Stimulated activated CD4-positive, alpha-beta T cell treated with anti-CD3 and anti-CD28 coated beads, Interleukin-15, amount 100 ng/mL, for 48 hours (primary cell): ENCODE results near the gene PCSK5.
"Not testable (repeated sequence)": the region's sequence is repeated elsewhere in the genome, so short reads cannot be mapped to it uniquely, and the experiment has no call there.

Experiments used
- DNase-seq, 2 donors: peaks; one replicate each; pipeline ENCODE4 v3.0.0-alpha.2; 2020; ENCODE audit warnings: low read depth in 2 of 2

The PCSK5 gene

GRCh38 chr9:76358628-76359280 is 468.3 kb downstream of the PCSK5 start:
- no peak for DNase-seq

DNA sequence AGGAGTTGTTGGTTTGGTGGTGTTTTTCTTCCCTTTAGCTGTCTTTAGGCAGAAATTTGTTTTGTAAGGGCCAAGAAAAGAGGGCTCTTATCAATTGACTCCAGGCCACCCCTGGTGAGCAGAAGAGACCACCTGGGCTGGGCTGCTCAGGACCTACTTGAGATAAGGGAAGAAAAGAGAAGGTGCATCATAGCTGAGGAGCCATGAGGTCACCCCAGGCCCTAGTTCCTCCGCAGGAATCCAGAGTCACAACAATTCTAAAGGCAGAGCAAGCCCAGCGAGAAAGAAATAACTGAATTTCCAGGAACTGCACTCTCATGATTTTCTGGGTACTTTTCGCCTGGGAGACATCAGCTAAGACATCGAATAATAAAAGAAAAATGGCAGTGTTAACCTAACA is 468.9 kb downstream of the PCSK5 start:
- DNase-seq, result no peak

DNA sequence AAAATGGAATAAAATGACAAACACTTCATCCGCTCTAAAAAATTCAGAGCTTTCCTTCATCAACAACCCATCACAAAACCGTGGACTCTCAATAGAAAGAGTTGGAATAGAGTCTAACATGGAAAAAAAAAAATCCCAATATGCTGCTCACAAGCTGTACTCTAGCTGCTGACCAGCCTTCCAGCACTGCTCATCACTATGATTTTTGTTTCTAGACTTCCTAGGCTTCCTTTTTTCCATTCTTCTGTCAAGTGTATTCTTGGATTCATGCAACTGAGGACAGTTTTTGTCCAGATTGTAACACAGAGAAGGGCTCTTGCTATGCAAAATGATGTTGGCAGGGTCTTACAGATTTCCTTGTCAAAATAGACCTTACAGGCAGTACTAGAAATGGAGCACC is 469.3 kb downstream of the PCSK5 start:
- no peak for DNase-seq

DNA sequence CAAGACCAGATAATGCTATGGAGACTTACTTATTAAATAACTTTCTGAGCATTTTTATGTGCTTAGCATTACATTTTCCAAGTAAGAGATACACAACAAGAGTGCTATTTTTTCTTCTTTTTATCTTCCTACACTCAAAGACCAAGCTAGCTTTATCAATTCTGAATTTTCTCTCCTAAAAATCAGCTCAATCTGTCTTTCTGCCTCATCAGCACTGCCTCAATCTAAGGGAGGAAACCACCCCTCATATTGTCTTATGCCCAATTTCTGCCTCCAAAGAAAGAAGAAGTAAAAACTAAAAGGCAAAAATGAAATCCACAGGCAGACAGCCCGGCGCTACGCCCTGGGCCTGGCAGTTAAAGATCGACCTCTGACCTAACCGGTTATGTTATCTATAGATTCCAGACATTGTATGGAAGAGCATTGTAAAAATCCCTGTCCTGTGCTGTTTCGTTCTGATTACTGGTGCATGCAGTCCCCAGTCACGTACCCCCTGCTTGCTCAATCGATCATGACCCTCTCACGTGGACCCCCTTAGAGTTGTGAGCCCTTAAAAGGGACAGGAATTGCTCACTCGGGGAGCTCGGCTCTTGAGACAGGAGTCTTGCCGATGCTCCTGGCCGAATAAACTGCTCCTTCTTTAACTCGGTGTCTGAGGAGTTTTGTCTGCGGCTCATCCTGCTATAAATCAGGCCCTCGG is 472.0 kb downstream of the PCSK5 start:
- DNase-seq, result not testable (repeated sequence)

DNA sequence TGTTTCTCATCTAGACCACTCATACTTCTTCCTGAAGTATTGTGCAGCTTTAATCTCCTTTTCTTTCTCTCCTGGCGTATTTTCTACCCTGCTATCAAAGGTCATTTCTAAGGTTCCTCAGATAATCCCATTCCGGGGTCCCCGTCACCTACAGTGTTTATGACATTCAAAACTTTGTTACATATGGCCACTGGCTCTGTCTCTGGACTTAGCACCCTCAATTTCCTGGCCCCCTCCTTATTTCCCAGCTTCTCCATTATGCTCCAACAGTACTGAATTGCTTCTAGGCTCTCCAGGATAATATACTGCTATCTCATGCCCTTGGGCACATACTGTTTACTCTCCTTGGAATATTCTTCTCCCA is 472.5 kb downstream of the PCSK5 start:
- DNase-seq, result no peak

GRCh38 chr9:76365028-76365427 is 474.6 kb downstream of the PCSK5 start:
- DNase-seq, result no peak

- DNase-seq, result no peak
Measured at GRCh38 chr9:76366275-76366674, 475.8 kb downstream of the PCSK5 start.

DNA sequence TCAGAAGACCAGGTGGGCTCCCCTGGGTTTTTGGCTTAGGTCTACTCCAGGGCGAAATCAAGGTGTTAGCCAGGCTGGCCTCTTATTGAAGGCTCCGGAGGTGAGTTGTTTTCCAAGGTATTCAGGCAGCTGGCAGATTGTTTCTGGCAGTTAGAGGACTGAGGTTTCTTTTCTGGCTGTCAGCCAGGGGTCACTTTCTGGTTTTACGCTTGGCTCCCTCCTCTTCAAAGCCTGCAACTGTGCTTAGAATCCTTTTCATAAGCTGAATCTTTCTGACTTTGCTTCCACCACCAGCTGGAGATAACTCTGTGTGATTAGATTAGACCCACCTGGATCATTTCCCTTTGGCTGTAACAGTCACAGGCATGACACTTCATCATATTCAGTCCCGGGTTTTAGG is 479.1 kb downstream of the PCSK5 start:
- DNase-seq, result no peak

DNA sequence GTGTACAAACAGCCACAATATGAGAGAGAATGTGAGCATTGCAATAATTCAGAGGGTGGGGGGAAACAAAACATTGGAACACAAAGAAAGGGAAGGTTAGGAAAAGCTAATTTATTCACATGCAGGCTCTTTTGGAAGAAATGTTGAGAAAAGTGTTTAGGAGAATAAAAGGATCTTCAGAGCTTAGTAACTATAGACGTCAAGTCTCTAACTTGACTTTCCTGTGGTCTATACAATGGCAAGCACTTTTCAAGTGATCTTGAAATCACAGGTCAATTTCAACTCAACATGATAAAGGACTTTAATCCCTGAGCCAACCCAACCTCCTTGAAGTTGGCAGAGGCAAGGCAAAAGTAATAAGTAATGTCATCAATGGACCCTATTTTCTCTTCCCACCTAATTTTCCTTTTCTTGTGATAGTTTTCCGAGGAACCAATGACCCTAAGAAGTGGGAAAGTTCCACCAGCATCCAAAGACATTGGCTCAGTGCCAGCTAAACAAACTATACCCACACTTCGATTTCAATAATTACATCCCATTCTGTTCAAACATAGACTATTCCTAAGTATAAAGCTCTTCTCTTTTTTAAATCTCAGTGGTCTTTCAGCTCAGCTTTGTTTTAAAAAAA is 480.0 kb downstream of the PCSK5 start:
- no peak for DNase-seq

DNA sequence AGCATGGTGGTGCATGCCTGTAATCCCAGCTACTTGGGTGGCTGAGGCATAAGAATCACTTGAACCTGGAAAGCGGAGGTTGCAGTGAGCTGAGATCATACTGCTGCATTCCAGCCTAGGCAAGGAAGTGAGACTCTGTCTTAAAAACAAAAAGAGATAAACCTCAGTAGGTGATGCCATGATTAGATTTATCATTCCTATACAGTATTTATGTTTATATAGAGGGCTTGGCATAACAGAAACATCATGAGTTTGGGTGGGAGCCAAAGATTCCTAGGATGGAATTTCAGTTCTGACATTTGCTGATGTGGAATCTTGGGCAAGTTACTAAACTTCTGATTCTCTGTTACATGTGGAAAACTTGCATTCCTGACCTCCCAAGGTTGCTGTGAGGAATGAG is 481.4 kb downstream of the PCSK5 start:
- no peak for DNase-seq

GRCh38 chr9:76372336-76372735 is 481.9 kb downstream of the PCSK5 start:
- no peak for DNase-seq

DNA sequence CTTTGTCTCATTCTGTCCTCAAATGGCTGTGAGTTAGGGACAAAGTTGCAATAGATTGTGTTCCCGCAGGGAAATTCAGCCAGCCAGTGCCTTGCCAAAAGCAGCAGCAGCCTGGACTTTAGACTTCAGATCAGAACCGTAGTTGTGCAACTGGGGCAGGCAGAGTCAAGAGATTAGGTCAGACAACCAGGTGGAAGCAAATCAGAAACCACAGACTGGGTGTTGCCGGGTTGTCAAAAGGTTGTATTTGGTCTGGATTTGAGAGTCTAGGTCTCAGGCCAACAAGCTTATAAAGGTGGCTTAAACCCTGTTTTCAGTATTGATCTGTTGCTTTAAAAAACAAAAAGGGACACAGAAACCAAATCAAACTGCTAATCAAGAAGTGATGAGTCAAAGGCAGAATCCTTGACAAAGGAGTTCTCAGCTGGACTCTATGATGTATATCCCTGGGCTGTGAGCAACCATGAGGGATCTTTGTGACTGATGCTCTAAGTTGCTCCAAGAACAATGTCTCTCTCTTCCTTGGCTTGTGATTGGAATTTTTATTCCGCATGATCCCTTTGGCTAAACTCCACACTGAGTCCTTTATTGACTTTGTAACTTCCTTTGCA is 482.8 kb downstream of the PCSK5 start:
- DNase-seq, result no peak

DNA sequence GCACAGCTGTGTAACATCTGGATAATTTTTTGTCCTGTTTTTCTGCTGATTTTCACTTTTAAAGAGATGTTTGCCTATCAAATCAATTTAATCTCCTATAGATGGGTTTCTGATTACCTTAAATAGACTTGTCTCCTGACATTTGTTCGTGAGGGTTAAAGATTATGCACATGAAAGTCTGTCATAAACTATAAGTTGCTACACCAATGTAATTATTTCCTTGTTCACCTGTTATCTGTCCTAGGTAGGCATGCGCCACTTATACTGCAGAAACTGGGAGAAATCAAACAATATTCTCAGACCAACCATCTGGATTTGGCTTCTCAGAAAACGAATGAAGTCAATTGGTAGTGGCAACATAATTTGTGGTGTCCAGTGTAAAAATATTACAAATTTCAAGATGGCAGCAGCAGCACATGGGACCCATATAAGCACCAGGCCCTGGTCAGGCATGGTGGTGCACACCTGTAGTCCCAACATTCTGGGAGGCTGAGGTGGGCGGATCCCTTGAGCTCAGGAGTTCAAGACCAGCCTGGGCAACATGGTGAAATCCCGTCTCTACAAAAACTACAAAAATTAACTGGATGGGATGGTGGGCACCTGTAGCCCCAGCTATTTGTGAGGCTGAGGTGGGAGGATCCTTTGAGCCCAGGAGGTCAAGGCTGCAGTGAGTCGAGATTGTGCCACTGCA is 483.5 kb downstream of the PCSK5 start:
- no peak for DNase-seq

- DNase-seq, result no peak
Measured at GRCh38 chr9:76374783-76375559, 484.5 kb downstream of the PCSK5 start.

DNA sequence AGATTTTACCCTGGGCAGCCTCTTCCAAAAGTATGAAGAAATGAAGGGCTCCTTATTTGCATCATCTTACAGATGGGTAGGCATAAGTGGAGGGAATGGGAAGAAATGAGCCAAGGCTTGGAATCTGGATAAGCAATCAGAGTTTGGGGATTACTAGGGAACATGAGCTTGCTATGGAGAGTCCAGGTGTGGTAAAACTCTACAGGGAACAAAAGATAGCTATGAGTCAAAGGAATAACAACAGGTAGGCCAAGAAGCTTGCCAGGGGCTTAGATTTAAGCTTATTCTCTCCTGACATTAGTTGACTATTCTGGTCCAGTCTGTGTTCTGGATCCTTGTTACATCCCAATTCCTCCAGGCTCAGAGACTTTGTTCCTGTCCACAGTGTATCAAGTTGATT is 487.3 kb downstream of the PCSK5 start:
- DNase-seq, result no peak

GRCh38 chr9:76378367-76379073 is 488.0 kb downstream of the PCSK5 start:
- no peak for DNase-seq

DNA sequence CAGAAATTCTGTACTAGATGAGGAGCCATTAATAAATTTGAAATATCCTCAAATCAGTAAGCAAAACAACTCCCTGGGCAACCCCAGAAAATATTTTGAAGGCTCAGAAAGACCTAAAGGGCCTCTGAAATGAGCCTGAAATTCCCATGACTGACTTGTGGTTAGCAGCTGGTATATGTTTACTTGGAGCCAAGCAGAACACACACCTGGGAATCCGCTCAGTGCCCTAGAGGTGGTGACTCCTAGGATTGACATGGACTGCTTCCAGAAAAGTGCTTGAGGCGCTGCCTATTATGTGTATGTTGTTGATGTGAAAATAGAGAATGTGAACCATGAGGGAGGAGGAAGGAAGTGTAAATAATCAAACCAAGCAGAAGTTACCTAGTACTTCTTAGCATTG is 489.0 kb downstream of the PCSK5 start:
- DNase-seq, result no peak

GRCh38 chr9:76390656-76391055 is 500.2 kb downstream of the PCSK5 start:
- DNase-seq, result no peak

GRCh38 chr9:76394195-76394959 is 503.9 kb downstream of the PCSK5 start, which contains the start of gene RFK:
TSS of gene RFK (minus strand) at chr9:76394426. CDS start at chr9:76394171, 255 bp downstream.
- peak; percentile 80 to 89 for DNase-seq

GRCh38 chr9:76394960-76395252 is 504.4 kb downstream of the PCSK5 start:
- DNase-seq, result peak; percentile 32 to 33
